Measurements from ENCODE around the gene CA10.

The CA10 gene

GRCh38 chr17:51676691-51677487, 481.6 kb downstream of the CA10 start:
- Histone ChIP-seq H3K79me2 (ENCODE audit: insufficient read depth, low read length) (no peaks in the 10 kb centered on the region), H3K9me2 (replicated peaks; ENCODE audit: insufficient read depth, low read length) (no peaks in the 10 kb centered on the region)

GRCh38 chr17:51674579-51675255, 483.8 kb downstream of the CA10 start:
- H3K9me3 ChIP-seq (ENCODE audit: insufficient read depth, low read length): no peaks in the 10 kb centered on the region
- H4K20me1 ChIP-seq (ENCODE audit: low read depth, low read length): no peaks in the 10 kb centered on the region
- no peak overlapping the region for H3K4me2 ChIP-seq (ENCODE audit: low read depth, low read length, poor library complexity, severe bottlenecking)
- no peak overlapping the region for H3K4me3 ChIP-seq (ENCODE audit: insufficient read depth, low read length, poor library complexity, severe bottlenecking)
- H3K36me3 ChIP-seq (ENCODE audit: low read length): no peaks in the 10 kb centered on the region
- H3K27ac ChIP-seq (ENCODE audit: low read depth, low read length): no peak overlapping the region
- H3K79me2 ChIP-seq (ENCODE audit: insufficient read depth, low read length): no peaks in the 10 kb centered on the region
- TF ChIP-seq EZH2phosphoT487 (conservative IDR thresholded peaks at IDR 0.05; ENCODE audit: low read length) (no peak), CTCF (IDR thresholded peaks at IDR 0.05; ENCODE audit: insufficient read depth, low read length, poor library complexity, severe bottlenecking) (no peak)
- H3K9ac ChIP-seq (ENCODE audit: low read length): no peak overlapping the region
- no peaks in the 10 kb centered on the region for H3K27me3 ChIP-seq (ENCODE audit: low read length)
- no peak overlapping the region for H2AFZ ChIP-seq (ENCODE audit: low read depth, low read length, severe bottlenecking)
- H3K9me2 ChIP-seq (replicated peaks; ENCODE audit: insufficient read depth, low read length): no peaks in the 10 kb centered on the region
- no peaks in the 10 kb centered on the region for H3F3A ChIP-seq (ENCODE audit: insufficient read depth)

More at GRCh38 chr17:51676691-51677487, 481.6 kb downstream of the CA10 start:
- H3K4me2 ChIP-seq (ENCODE audit: low read depth, low read length, poor library complexity, severe bottlenecking): no peak overlapping the region
- no peaks in the 10 kb centered on the region for H3F3A ChIP-seq (ENCODE audit: insufficient read depth)
- H3K9ac ChIP-seq (ENCODE audit: low read length): no peak overlapping the region
- H3K4me3 ChIP-seq (ENCODE audit: insufficient read depth, low read length, poor library complexity, severe bottlenecking): no peak overlapping the region
- TF ChIP-seq CTCF (IDR thresholded peaks at IDR 0.05; ENCODE audit: insufficient read depth, low read length, poor library complexity, severe bottlenecking) (no peak), EZH2phosphoT487 (conservative IDR thresholded peaks at IDR 0.05; ENCODE audit: low read length) (no peak)
- H3K27ac ChIP-seq (ENCODE audit: low read depth, low read length): no peak overlapping the region
- no peaks in the 10 kb centered on the region for H3K27me3 ChIP-seq (ENCODE audit: low read length)
- H4K20me1 ChIP-seq (ENCODE audit: low read depth, low read length): no peaks in the 10 kb centered on the region
- no peak overlapping the region for H2AFZ ChIP-seq (ENCODE audit: low read depth, low read length, severe bottlenecking)
- no peaks in the 10 kb centered on the region for H3K9me3 ChIP-seq (ENCODE audit: insufficient read depth, low read length)
- no peaks in the 10 kb centered on the region for H3K36me3 ChIP-seq (ENCODE audit: low read length)

DNA sequence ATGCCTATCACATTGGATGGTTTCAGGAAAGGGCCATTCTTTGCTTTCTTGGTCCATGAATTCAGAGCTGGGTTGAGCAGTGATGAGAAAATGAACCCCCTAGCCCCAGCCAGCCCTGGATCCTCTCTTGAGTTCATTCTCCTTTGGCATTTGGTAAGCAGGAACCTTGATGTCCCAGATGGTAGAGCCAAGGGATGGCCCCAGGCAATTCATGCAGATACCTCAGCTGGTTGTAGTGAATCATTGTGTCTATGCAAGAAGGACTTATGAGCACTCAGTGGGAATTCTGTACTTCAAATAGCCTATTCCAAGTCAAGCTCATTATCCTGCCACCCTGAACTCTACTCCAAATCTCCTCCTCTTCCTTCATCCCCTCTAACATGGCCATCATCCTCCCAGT, 485.4 kb downstream of the CA10 start:
- H4K20me1 ChIP-seq (ENCODE audit: low read depth, low read length): no peaks in the 10 kb centered on the region
- H3K4me3 ChIP-seq (ENCODE audit: insufficient read depth, low read length, poor library complexity, severe bottlenecking): no peak overlapping the region
- no peaks in the 10 kb centered on the region for H3K9me2 ChIP-seq (replicated peaks; ENCODE audit: insufficient read depth, low read length)
- no peaks in the 10 kb centered on the region for H3K9me3 ChIP-seq (ENCODE audit: insufficient read depth, low read length)
- H3K9ac ChIP-seq (ENCODE audit: low read length): no peak overlapping the region
- no peaks in the 10 kb centered on the region for H3K79me2 ChIP-seq (ENCODE audit: insufficient read depth, low read length)
- H3K27ac ChIP-seq (ENCODE audit: low read depth, low read length): no peak overlapping the region
- no peak overlapping the region for H2AFZ ChIP-seq (ENCODE audit: low read depth, low read length, severe bottlenecking)
- no peak for TF ChIP-seq EZH2phosphoT487 (conservative IDR thresholded peaks at IDR 0.05; ENCODE audit: low read length)
- no peak for TF ChIP-seq CTCF (IDR thresholded peaks at IDR 0.05; ENCODE audit: insufficient read depth, low read length, poor library complexity, severe bottlenecking)
- no peaks in the 10 kb centered on the region for H3F3A ChIP-seq (ENCODE audit: insufficient read depth)
- no peaks in the 10 kb centered on the region for H3K36me3 ChIP-seq (ENCODE audit: low read length)
- H3K27me3 ChIP-seq (ENCODE audit: low read length): no peaks in the 10 kb centered on the region
- no peak overlapping the region for H3K4me2 ChIP-seq (ENCODE audit: low read depth, low read length, poor library complexity, severe bottlenecking)

All from SU-DHL-6 (cell line).